C4-2B (cell line): ENCODE data around the gene ACSF3.

Source experiments
- ZFX ChIP-seq: fragments of 450-650 bp; IDR thresholded peaks from 2 replicates; pipeline ENCODE4 v1.6.1; 2017
- TF ChIP-seq, protein P1 (sequence below): fragments of 450-650 bp; conservative IDR thresholded peaks from 2 replicates; pipeline ENCODE4 v1.5.1; 2017; ENCODE audit warnings: mild to moderate bottlenecking

DNA sequence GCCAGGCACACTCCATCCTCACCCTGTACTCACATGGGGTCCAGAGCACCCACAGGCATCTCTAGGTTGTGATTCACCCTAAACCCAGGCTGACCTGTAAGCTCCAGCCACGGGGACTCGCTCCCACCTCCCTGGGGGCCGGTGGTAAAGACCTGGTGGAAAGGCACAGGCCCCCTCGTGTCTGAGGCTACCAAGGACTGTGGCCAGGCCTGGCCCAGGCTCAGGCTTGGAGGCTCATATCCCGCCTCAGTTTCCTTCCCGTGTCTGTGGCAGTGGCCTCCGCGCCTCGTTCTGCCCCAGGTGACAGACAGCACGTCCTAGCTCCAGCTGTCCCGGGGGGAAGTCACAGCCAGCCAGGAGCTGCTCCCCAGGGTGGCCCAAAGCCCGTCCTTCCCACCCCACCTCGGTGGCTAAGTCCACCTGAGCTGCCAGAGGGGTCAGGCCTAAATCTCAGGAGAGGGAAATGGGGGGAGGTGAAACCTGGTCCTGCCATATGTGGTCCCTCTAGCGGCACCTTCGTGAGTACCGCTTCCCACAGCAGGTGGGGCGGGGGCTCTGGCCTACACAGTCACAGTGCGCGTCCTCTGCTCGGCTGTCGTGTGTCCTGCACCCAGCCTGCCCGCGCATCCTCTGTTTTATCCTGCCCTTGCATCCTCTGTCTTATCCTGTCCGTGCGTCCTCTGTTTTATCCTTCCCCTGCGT lies 90.5 kb downstream of the ACSF3 start:
- TF ChIP-seq, protein P1, sequence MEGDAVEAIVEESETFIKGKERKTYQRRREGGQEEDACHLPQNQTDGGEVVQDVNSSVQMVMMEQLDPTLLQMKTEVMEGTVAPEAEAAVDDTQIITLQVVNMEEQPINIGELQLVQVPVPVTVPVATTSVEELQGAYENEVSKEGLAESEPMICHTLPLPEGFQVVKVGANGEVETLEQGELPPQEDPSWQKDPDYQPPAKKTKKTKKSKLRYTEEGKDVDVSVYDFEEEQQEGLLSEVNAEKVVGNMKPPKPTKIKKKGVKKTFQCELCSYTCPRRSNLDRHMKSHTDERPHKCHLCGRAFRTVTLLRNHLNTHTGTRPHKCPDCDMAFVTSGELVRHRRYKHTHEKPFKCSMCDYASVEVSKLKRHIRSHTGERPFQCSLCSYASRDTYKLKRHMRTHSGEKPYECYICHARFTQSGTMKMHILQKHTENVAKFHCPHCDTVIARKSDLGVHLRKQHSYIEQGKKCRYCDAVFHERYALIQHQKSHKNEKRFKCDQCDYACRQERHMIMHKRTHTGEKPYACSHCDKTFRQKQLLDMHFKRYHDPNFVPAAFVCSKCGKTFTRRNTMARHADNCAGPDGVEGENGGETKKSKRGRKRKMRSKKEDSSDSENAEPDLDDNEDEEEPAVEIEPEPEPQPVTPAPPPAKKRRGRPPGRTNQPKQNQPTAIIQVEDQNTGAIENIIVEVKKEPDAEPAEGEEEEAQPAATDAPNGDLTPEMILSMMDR, result no peak
- no peak for TF ChIP-seq ZFX
